SKM-1 (cell line): ENCODE measurements around the gene IL10.

Experiments
- DNase-seq: peaks from one replicate; lab custom pipeline; 2025; ENCODE audit not compliant: unreplicated experiment; lab: John Stamatoyannopoulos, UW

IL10 gene

DNA sequence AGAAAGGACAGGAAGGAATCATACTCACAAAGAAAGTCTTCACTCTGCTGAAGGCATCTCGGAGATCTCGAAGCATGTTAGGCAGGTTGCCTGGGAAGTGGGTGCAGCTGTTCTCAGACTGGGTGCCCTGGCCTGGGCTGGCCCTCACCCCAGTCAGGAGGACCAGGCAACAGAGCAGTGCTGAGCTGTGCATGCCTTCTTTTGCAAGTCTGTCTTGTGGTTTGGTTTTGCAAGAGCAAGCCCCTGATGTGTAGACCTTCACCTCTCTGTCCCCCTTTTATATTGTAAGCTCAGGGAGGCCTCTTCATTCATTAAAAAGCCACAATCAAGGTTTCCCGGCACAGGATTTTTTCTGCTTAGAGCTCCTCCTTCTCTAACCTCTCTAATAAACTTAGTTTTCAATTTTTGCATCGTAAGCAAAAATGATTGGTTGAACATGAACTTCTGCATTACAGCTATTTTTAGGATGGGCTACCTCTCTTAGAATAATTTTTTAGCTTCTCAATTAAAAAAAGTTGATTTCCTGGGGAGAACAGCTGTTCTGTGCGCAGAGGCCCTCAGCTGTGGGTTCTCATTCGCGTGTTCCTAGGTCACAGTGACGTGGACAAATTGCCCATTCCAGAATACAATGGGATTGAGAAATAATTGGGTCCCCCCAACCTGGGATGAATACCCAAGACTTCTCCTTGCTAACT is at the start of gene IL10:
Gene IL10, minus strand, starts transcription at position 252 of the 695 bp plus-strand sequence. Its CDS starts 59 bp downstream, at position 193.
- peak; percentile 69 for DNase-seq

DNA sequence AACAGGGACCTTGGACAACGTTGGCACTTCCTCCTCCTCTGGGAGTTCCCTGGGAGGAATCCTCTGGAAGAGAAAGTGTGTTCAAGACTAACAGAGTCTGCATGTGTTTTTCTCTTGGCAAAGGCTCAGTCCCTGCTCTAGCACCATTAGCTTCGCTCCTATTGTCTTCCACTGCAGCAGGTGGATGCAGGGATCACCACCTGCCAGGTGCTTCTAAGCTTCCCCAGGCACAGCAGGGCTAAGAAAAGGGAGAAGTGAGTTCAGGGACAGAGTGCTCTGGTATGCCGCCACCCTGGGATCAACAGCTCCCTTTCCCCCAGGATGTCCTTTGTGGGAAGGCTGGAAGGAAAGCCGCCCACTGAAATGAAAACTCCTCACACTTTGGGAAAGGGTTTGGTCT is 49.2 kb upstream of the IL10 start:
- DNase-seq = no peak

DNA sequence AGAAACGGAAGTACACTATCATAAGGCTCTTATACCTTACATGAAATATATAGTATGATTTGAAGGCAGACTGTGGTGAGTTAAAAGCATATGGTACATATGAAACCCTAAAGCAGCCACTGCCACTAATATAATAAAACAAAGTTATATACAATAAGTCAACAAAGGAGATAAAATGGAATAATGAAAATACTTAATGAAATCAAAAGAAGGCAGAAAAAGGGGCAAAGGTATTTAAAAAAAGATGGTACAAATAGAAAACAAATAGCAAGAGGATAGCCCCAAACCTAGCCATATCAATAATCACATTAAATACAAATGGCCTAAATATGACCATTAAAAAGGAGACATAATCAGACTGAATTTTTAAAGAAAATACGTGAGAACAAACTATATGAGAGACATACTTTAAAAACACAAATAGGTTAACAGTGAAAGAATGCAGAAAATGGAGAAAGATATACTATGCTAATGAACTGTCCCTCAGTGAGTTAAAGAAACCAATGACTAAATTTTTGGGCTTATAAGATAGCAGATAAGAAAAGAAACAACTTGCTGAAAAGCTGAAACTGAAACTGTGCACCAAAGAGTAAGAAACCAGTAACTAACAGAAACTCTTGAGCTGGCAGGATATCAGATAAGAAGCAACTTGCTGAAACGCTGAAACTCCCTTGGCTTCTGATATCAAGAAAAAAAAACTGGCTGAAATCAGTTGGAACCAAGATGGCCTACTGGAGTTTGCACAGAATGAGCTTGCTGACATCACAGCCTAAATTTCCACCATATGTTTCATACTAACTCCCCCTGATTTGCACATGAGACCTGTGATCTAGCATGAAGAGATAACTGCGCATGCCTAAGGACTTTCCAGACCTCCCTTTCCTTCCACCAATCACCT is 44.3 kb upstream of the IL10 start:
- no peak for DNase-seq

DNA sequence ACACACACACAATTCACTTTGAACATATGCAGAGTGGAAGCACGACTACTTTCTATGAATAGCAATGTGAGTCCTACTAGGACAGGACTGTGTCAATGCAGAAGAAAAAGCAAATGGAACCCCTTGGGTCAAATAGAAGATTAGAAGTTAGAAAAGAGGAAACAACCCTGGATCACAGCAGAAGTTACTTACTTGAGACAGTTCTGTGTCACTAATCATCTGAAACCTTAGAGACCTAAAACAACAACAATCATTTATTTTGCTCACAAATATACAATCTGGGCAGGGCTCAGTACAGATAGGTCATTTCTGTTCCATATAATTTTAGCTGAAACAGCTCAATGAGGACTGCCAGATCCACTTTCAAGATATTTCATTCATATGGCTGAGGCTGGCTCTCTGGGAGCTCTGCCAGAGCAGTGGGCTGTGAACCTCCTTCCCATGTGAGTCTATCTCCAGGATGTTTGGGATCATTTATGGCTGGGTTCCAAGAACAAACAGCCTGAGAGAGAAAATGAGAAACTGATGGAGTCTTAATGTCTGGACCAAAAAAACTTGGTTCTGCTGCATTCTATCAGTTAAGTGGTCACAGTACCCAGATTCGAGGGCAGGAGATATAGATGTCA is 42.5 kb upstream of the IL10 start:
- no peak for DNase-seq

DNA sequence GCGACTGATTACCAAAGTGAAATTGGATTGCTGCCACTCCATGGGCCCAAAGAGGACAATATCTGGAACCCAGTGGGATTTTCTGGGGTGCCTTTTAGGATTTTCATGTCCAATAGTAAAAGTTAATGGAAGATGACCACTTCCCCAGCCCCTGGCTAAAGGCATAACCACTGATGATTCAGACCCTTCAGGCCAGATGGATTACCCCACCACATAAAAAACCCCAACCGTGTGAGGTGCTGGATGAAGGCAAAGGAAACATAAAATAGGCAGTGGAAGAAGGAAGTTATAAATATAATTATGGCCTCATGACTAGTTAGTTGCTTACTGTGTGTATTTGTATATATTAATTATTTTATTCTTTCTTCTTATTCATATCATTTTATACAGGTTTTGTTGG is 40.2 kb upstream of the IL10 start:
- no peak for DNase-seq

DNA sequence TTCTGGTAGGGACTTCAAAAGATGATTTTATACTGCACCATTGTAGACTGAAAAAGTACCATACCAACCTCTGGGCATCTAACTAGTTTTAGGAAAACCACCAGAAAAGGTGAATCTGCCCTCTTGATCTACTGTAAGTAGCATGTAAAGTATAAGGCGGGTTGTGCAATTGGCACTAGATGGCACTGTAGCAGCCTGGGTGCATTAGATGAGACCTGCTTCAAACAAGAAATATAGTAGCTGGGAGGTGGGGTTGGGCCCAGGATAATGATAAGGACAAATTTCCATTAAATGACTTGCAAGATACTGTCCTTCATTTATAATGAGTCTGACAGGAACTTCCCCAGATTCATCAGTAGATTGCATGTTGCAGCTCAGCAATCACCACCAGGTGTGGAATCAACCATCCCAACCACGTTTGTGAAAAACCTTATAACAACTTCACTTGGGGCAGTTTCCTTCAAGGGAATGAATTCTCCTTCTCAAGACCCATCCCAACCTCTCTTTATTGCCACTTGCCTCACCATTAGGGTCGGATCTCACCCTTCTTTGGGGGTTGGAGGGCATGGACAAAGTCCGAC is 37.3 kb upstream of the IL10 start:
- DNase-seq = peak; percentile 57

DNA sequence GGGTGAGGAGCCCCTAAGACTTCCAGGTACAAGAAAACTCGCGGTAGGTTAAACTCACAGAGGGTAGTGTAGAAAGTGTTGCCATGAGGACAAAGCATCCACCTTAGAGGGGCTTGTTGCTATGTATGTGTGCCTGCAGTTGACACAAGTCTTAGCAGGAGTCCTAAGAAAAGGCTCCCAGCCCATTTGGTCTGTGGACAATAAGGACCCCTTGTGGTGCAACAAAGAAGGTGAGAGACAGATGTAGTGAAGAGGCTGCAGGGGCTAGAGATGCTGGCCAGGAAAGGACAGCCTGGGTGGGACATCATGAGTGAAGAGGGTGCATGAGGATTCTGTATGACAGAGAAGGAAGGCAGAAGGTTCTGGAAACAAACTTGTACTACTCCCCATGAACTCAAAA is 36.3 kb upstream of the IL10 start:
- DNase-seq = peak; percentile 53

DNA sequence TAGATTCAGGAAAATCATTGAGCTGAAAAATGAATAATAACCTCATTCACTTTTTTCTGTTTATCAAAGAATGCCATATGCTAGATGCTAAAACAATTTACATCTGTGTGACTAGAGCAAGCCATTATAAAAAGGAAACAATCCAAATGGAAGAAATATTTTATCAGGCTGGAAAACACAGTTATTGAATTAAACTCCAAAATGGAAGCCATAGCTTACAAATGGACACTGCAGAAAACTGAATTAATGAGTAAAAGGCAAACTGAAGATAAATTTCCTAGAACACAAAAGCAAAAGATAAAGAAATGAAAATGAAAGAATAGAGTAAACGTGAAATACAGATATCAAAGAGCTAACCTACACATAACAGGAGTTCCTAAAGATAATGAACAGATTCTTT is 33.1 kb upstream of the IL10 start:
- DNase-seq = no peak

DNA sequence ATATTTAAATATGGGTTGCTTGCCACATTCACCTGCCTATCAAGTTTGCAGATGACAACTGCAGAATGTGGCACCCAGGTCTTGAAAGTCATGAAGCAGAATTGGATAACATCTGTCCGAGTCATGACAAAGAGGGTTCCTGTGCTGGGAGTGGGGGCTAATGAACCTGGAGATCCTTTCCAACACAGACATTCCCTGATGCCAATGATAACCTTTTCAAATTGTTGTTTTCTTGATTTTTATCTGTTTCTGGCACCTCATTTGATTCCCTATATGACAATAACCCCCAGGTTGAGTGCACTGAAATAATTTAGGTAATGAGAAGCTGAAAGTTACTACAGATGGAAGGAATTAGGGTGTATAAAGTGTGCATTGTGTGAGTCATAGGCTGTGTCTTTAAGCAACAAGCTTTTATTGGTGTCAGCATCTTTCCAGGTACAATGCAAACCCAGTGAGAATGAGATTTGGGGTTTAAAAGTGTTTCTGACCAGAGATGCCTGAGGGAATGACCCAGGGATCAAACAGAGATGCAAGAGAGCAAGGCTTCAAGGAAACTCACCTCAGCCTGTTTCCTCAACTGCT is 32.0 kb upstream of the IL10 start:
- DNase-seq = no peak

DNA sequence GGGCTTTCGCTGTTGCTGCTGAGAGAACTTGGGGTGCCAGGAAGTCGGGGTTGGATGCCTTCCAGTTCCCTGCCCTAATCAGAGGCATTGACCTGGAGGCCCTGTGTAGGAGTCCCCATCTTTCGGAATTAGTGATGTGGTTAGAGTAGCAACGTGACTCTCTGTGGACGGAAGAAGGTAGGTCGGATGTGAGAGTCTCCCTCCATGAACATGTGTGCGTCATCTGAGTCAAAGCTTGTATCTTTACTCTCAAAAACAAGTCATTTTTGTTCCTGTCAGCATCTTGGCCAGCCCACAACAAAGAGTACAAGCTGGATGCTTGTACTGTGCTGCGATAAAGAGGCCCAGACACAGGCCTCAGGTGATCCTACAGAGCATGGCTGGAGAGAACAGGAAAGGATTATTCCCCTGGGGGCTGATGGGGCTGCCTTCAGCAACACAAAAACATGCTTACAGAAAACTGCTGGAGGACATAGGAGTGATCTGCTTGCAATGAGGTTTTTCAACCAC is 31.0 kb upstream of the IL10 start:
- no peak for DNase-seq

DNA sequence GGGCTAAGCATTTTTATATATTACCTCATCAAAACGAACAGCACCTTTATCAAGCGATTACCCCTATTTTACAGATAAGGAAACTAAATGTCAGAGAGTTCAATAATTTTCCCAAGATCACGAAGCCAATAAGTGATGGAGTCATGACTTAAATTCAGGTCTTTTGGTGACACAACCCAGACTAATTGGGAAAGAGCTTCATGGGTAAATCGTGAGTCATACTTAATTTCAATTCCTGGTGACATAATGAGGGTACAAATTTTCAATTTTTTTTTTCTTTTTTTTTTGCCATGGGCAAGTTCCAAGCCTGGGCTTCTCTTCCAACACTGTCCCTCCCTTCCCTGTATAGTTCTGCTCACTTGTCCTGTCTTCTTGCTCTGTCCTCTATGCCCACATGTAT is 30.1 kb upstream of the IL10 start:
- DNase-seq = no peak

DNA sequence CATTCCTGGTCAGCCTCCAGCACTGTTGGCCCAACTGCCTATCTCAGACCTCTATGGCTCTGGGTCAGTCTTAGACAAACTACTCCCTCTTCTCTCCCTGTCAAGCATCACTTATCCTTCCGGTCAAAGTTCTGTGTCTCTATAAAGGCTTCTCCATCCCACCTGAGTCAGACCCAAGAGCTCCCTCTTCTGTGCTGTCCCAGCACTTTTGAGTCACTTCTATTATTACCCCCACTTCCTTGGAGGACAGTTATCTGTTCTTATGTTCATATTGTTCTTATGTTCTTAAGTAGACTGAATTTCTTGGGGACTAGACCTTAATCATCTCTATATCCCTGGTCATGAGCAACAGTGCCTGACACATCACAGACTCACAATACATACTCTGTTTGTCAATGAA is 29.2 kb upstream of the IL10 start:
- no peak for DNase-seq

DNA sequence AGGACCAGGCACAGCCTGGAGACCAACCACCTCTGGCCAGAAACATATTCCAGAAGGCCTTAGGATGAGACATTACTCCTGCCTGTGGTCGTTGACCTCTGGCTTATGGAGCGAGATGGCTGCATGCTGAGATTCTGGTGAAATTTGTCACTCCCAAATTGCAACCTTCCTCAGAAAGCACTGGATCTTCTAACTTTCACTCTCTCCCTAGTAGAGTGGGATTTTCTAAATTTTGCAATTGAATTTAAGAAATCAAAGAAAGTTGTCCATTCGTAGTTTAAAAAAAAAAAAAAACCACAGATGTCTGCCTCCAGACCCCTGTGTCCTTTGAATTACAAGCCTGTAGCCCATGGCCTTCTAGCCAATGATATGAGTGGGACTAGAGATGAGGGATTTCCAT is 28.6 kb upstream of the IL10 start:
- DNase-seq = no peak

DNA sequence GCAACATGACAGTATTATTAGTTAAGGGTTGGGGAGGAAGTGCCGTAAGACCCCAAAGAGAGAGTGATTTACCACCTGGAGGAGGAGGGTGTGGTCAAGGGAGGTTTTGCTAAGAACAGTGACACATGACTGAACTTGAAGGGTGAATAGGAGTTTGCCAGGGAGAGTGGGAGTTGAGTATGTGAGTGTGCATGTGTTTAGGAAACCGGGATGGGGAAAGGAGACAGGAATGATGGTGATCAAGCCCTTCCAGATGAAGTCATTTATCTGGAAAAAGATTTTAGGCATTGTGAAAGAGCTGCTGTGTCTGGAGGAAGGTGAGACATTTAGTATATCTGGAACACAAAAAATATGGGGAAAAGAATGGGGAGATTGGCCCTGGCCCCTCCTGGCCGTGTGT is 28.1 kb upstream of the IL10 start:
- DNase-seq = no peak

DNA sequence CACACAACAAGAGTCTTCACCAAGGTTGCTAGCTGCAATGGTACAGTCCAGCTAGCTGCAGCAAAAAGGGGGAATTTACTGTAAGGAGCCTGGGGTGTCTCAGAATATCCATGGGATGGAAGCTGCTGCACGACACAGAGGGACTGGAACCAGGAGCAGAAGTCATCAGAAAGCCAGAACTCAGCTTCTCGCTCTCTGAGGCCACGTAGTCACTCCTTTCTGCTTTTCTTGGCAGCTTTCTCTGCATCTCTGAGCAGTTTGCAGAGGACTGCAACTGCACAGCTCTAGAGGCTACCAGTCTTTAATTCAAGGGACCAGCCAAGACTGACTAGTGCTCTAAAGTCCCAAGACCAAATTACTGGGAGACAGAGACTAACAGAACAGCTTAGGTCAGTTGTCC is 27.0 kb upstream of the IL10 start:
- DNase-seq = no peak

DNA sequence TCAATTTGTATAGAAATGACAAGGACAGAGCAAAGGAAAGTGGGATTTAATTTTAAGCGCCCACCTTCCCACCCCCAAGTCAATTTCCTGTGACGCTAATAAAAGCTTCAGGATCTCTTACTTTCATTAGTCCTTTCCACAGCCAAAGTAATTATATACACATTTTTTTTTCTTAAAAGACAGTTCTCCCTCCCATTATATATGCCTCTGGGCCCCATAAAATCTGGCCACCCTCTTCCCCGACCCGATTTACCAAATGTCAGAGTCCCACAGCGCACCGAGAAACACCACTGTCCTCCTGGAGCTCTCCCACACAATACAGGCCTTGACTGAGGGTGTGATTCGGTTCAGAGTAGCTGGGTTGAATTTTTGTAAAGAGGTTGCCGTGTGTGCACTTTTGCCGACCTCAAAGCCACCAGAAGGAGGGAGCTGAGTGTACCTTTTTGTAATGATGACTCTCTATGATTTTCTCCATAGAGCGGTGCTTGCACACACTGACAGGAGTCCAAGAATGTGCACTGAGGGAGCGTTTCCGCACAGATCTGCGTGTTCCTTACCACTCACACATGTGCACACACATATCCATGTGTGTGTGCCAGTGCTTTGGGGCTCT is 26.2 kb upstream of the IL10 start:
- DNase-seq = no peak

DNA sequence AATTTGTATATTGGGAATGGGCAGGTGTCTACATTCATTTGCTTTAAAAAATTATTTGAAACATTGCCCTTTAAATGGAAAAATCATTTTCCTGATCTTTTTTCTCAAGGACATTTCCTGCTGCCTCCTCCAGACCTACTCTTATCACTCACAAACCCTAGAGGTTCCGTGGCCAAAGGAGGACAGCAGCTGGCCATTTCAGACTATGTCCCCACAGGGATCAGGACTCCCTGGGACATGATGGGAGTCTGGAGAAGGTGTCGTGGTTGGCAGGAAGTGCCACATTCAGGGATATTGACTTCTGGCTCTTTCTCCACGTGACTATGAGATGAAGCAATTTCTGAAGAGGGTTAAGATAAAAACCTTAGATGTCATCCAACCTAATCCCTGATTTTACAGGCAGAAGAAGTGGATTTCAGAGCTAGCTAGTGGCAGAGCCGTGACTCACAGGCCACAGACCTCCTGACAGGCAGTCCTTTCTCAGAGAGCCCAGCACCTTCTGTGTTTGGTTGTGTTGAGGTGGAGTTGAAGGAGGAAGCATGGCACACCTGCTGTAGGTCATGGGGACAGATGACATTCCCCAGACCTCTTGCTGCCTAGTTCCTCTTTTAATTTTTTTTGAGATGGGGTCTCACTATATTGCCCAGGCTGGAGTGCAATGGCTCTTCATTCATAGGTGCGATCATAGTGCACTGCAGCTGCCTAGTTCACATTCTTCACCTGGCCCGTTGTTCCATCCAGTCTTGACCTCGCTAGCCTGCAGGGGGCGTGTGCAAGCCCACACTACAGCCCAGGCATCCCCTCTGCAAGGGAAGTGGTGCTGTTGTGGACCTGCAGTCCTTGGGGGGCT is 25.5 kb upstream of the IL10 start:
- peak; percentile 9 for DNase-seq

DNA sequence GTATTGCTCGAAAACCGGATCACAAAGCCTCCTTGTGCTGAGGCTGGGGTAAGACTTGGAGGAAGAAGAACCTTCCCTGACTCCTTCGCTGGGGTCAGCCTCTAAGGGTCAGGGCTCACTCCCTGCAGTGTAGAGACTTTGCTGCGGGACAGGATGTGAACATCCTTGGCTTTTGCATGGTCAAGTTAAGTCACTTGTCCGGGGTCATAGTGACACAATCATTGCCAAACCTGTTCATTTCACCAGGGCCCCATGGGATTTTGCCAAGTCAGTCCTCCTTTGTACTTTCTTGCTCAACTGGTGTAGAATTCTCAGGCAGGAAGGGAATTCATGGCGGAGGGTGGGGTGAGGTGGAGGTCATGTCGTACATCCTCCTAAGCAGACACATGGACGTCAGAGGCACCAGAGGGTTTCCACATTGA is 24.7 kb upstream of the IL10 start:
- peak; percentile 46 for DNase-seq

DNA sequence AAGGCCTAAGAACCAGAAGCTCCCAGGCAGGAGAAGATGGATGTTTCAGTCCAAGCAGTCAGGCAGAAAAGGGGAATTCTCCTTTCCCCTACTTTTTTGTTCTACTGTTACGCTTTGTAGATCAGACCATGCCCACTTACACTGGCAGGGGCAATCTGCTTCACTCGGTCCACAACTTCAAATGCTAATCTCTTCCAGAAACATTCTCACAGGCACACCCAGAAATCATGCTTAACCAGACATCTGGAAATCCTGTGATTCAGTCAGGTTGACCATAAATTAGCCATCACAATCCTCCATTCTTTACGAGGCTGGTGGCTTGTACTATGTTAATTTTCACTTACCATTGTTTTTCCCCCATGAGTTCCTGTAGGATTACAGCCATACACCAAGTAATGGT is 23.8 kb upstream of the IL10 start:
- no peak for DNase-seq
